IMR-90 (cell line): Measurements from ENCODE around the gene TMEM132A. TPM values are rescaled to one million over a fixed set of nuclear protein-coding genes. Genes with fewer than 3 reads are reported as not detected.

Experiments
- ATAC-seq: fragments of 200-7000 bp; cut with Tn5 transposase; 2 replicates; pipeline ENCODE4 v1.9.1; 2020; ENCODE audit warnings: low read depth, mild to moderate bottlenecking, moderate library complexity
- BruUV-seq: library from RNA; stranded (reverse); fragments of 400-500 nt; replicated peaks from 2 replicates; lab custom pipeline; 2021; lab: Mats Ljungman, UMichigan
- CTCF ChIA-PET: fragments of 300-600 bp; formaldehyde crosslinking; extraction: SDS; loops from one replicate; lab custom pipeline; 2021; ENCODE audit warnings: antibody characterized with exemption; lab: Yijun Ruan, JAX
- POLR2A ChIA-PET: fragments of 300-600 bp; sonication (Branson Sonifier 250); formaldehyde crosslinking; loops from one replicate; lab custom pipeline; 2022; ENCODE audit warnings: antibody characterized with exemption; ENCODE audit not compliant: unreplicated experiment; lab: Charles Lee
- DNase-seq: peaks from one replicate; pipeline ENCODE4 v3.0.0; 2013
- H2AFZ ChIP-seq: replicated peaks from 2 replicates; pipeline ENCODE3; 2013; ENCODE audit warnings: low read length, mild to moderate bottlenecking; ENCODE audit not compliant: poor library complexity
- H2AK5ac ChIP-seq: 2 replicates; pipeline ENCODE4 v1.6.1; 2013; ENCODE audit warnings: low read depth, low read length, inconsistent platforms
- H2AK9ac ChIP-seq: replicated peaks from 2 replicates; pipeline ENCODE3; 2013; ENCODE audit warnings: mild to moderate bottlenecking, low read depth, low read length, moderate library complexity; ENCODE audit not compliant: poor library complexity
- H2BK120ac ChIP-seq: 2 replicates; pipeline ENCODE4 v1.6.1; 2013; ENCODE audit warnings: low read depth, low read length, inconsistent platforms
- H2BK15ac ChIP-seq: 3 replicates; pipeline ENCODE4 v1.6.1; 2013; ENCODE audit warnings: low read depth, low read length, inconsistent platforms
- H2BK20ac ChIP-seq: 2 replicates; pipeline ENCODE4 v1.6.1; 2013; ENCODE audit warnings: low read depth, mild to moderate bottlenecking, inconsistent platforms, low read length, moderate library complexity
- H2BK5ac ChIP-seq: 2 replicates; pipeline ENCODE4 v1.6.1; 2013; ENCODE audit warnings: mild to moderate bottlenecking, low read depth, low read length, inconsistent platforms; ENCODE audit not compliant: poor library complexity, severe bottlenecking
- H3K14ac ChIP-seq: replicated peaks from 2 replicates; pipeline ENCODE4 v1.6.1; 2013; ENCODE audit warnings: low read depth, low read length, inconsistent platforms
- H3K18ac ChIP-seq: 2 replicates; pipeline ENCODE4 v1.6.1; 2013; ENCODE audit warnings: low read depth, low read length, control low read depth
- H3K23ac ChIP-seq: 2 replicates; pipeline ENCODE4 v1.6.1; 2013; ENCODE audit warnings: low read depth, low read length, inconsistent platforms
- H3K27ac ChIP-seq: 2 replicates; pipeline ENCODE4 v1.5.1; 2013; ENCODE audit warnings: mild to moderate bottlenecking, control low read depth, low read length; ENCODE audit not compliant: insufficient read depth
- H3K27me3 ChIP-seq: 2 replicates; pipeline ENCODE4 v1.6.1; 2013; ENCODE audit warnings: low read length; ENCODE audit not compliant: control insufficient read depth, insufficient read depth
- H3K36me3 ChIP-seq: 2 replicates; pipeline ENCODE4 v1.6.1; 2013; ENCODE audit warnings: low read length, mixed read lengths; ENCODE audit not compliant: control insufficient read depth, insufficient read depth
- H3K4ac ChIP-seq: 2 replicates; pipeline ENCODE4 v1.6.1; 2013; ENCODE audit warnings: low read depth, low read length, inconsistent platforms
- H3K4me1 ChIP-seq: 2 replicates; pipeline ENCODE4 v1.6.1; 2013; ENCODE audit warnings: low read length, mixed read lengths; ENCODE audit not compliant: control insufficient read depth, insufficient read depth
- H3K4me2 ChIP-seq: 2 replicates; pipeline ENCODE4 v1.6.1; 2013; ENCODE audit warnings: low read depth, mild to moderate bottlenecking, control low read depth, low read length, moderate library complexity
- H3K4me3 ChIP-seq: 2 replicates; pipeline ENCODE4 v1.5.1; 2013; ENCODE audit warnings: low read depth, mild to moderate bottlenecking, control low read depth, low read length, moderate library complexity; ENCODE audit not compliant: insufficient read depth
- H3K56ac ChIP-seq: 2 replicates; pipeline ENCODE4 v1.6.1; 2013; ENCODE audit warnings: low read length, inconsistent platforms; ENCODE audit not compliant: insufficient read depth; ENCODE audit errors: extremely low read depth
- H3K79me1 ChIP-seq, 2 experiments: 2 replicates each; pipeline ENCODE4 v1.6.1; 2013; ENCODE audit warnings: low read length in 2 of 2, inconsistent platforms in 1 of 2, low read depth in 1 of 2
- H3K9ac ChIP-seq: 2 replicates; pipeline ENCODE4 v1.6.1; 2013; ENCODE audit warnings: low read depth, low read length, control low read depth
- H3K9me1 ChIP-seq: 2 replicates; pipeline ENCODE4 v1.6.1; 2013; ENCODE audit warnings: low read length, inconsistent platforms; ENCODE audit not compliant: insufficient read depth
- H3K9me3 ChIP-seq: 2 replicates; pipeline ENCODE4 v1.6.1; 2013; ENCODE audit warnings: low read length; ENCODE audit not compliant: control insufficient read depth, insufficient read depth
- H4K20me1 ChIP-seq: 2 replicates; pipeline ENCODE4 v1.6.1; 2013; ENCODE audit warnings: low read length, inconsistent platforms; ENCODE audit not compliant: insufficient read depth
- H4K5ac ChIP-seq: 2 replicates; pipeline ENCODE4 v1.6.1; 2013; ENCODE audit warnings: mild to moderate bottlenecking, low read depth, low read length, control low read depth
- H4K8ac ChIP-seq, 2 experiments: 2 replicates each; pipeline ENCODE4 v1.6.1; 2013; ENCODE audit warnings: low read depth in 2 of 2, low read length in 2 of 2, control low read depth in 1 of 2, inconsistent platforms in 1 of 2
- H4K91ac ChIP-seq: 2 replicates; pipeline ENCODE4 v1.6.1; 2013; ENCODE audit warnings: low read depth, low read length, inconsistent platforms; ENCODE audit not compliant: insufficient read depth
- BHLHE40 ChIP-seq: fragments of 150-350 bp; IDR thresholded peaks from 2 replicates; pipeline ENCODE4 v1.6.1; 2016; ENCODE audit warnings: mild to moderate bottlenecking, low read depth, low read length
- CHD1 ChIP-seq: IDR thresholded peaks from 2 replicates; pipeline ENCODE4 v1.6.1; 2012; ENCODE audit warnings: low read depth, low read length, improper control_type of control experiment
- FOS ChIP-seq: fragments of 150-350 bp; IDR thresholded peaks from 2 replicates; pipeline ENCODE4 v1.6.1; 2016; ENCODE audit warnings: low read depth, low read length
- MAFK ChIP-seq: IDR thresholded peaks from 2 replicates; pipeline ENCODE4 v1.6.1; 2012; ENCODE audit warnings: low read depth, low read length, improper control_type of control experiment
- RCOR1 ChIP-seq: IDR thresholded peaks from 2 replicates; pipeline ENCODE4 v1.6.1; 2012; ENCODE audit warnings: mild to moderate bottlenecking, low read length, improper control_type of control experiment; ENCODE audit not compliant: insufficient replicate concordance
- SMC3 ChIP-seq: fragments of 150-350 bp; IDR thresholded peaks from 2 replicates; pipeline ENCODE4 v1.6.1; 2016; ENCODE audit warnings: low read depth, mild to moderate bottlenecking, antibody characterized with exemption, low read length, moderate library complexity
- WGBS, 2 experiments: methylation state at CpG; one replicate each; pipeline versions ENCODE4 v1.1.5 to v1.1.7; 2013; ENCODE audit warnings: missing lambda C conversion rate in 2 of 2; ENCODE audit not compliant: insufficient read length in 1 of 2; ENCODE audit errors: extremely low coverage in 2 of 2; 5-methylcytosine and 5-hydroxymethylcytosine counted together
- dilution Hi-C: fragments of 300-500 bp; cut with HindIII; formaldehyde crosslinking; loops from one replicate; pipeline ENCODE4 v1.14.3; 2018; ENCODE audit warnings: low sequenced_read_pairs; ENCODE audit not compliant: unreplicated experiment
- in situ Hi-C: fragments of 300-500 bp; cut with MboI; formaldehyde crosslinking; loops from 3 replicates; pipeline ENCODE4 v1.14.3; 2019; ENCODE audit warnings: low sequenced_read_pairs, inconsistent platforms, mixed read lengths
- intact Hi-C: fragments of 100-400 bp; cut with micrococcal nuclease; formaldehyde crosslinking; loops from 2 replicates; pipeline ENCODE4 v1.10.0; 2022
- polyA plus RNA-seq, 3 experiments: library from polyadenylated mRNA; depleted of rRNA; stranded (reverse); fragments of >200 nt; gene quantifications; 2 replicates each; pipeline ENCODE4 v1.2.3, GENCODE V29; 2012; ENCODE audit warnings: low replicate concordance in 1 of 3
- total RNA-seq: library from RNA; depleted of rRNA; stranded (reverse); fragments of >200 nt; gene quantifications from 2 replicates; pipeline ENCODE4 v1.2.3, GENCODE V29; 2012

Gene TMEM132A
- total and polyA plus RNA-seq, 2 of the 4 experiments (the other 2 are of a cell fraction) = 7.7 to 64.2 TPM

GRCh38 chr11:60927600-60927999 lies 3.3 kb downstream of the TMEM132A start:
- H3K9me3 ChIP-seq = no peaks in the 10 kb centered on the region
- no TSS peak for BruUV-seq
- no peak overlapping the region for H3K23ac ChIP-seq
- no peak overlapping the region for H4K91ac ChIP-seq
- DNase-seq (no peak), ATAC-seq (no peak)
- peaks cover 34% of the 10 kb centered on the region for H3K36me3 ChIP-seq
- no peak overlapping the region for H3K4ac ChIP-seq
- H2BK20ac ChIP-seq = no peak overlapping the region
- dilution Hi-C loops = no loop called here
- no peak overlapping the region for H3K14ac ChIP-seq
- peaks cover 7% of the 10 kb centered on the region; the same call in 1 of the 2 replicates for H3K9me1 ChIP-seq
- no peak overlapping the region for H2AFZ ChIP-seq
- no peak overlapping the region for H3K56ac ChIP-seq
- no peak overlapping the region for H2AK5ac ChIP-seq
- no peak overlapping the region for H2BK5ac ChIP-seq
- no peak overlapping the region for H3K18ac ChIP-seq
- TF ChIP-seq SMC3 (no peak), RCOR1 (no peak), CHD1 (no peak), MAFK (no peak), FOS (no peak), BHLHE40 (no peak)
- no peak overlapping the region for H3K4me2 ChIP-seq
- H4K8ac ChIP-seq = no peak overlapping the region
- H3K4me1 ChIP-seq = peaks cover 14% of the 10 kb centered on the region
- 95% methylated on average over 8 of the region's 16 CpGs; no CpG with 5 or more reads in 1 of the 2 experiments for WGBS, 2 experiments
- H4K20me1 ChIP-seq = peaks cover 12% of the 10 kb centered on the region
- no peak overlapping the region for H3K27ac ChIP-seq
- H2BK120ac ChIP-seq = no peak overlapping the region
- H3K79me1 ChIP-seq = peaks cover 5 to 28% of the 10 kb centered on the region in 2 experiments; a peak in 3 of 4 replicates
- POLR2A ChIA-PET = no interaction called here
- intact Hi-C loops = no loop called here
- H4K5ac ChIP-seq = no peak overlapping the region
- in situ Hi-C loops = no loop called here
- H3K9ac ChIP-seq = no peak overlapping the region
- no peak overlapping the region for H3K4me3 ChIP-seq
- no peak overlapping the region for H2AK9ac ChIP-seq
- CTCF ChIA-PET = no interaction called here
- no peaks in the 10 kb centered on the region for H3K27me3 ChIP-seq
- no peak overlapping the region for H2BK15ac ChIP-seq
